K562 (cell line): ENCODE results near the gene FES. TPM values are rescaled to one million over a fixed set of nuclear protein-coding genes. Genes with fewer than 3 reads are reported as not detected.
A peak's percentile ranks its signal among the peaks of the same experiment; 100 is the strongest.

Experiments used
- ATF3 ChIP-seq, 2 experiments: fragments of 450-650 bp in 1 of 2; sonication (generic) in 1 of 2; formaldehyde crosslinking in 1 of 2; IDR thresholded peaks in 1 of 2; conservative IDR thresholded peaks in 1 of 2; 2 replicates each; pipeline versions ENCODE4 v1.6.1 to v1.8.1; 2016 to 2023; ENCODE audit warnings: mild to moderate bottlenecking in 2 of 2, moderate library complexity in 2 of 2, inconsistent platforms in 1 of 2, missing genetic modification reagents in 1 of 2
- CBFA2T3 ChIP-seq: fragments of 450-650 bp; IDR thresholded peaks from 2 replicates; pipeline ENCODE4 v1.6.1; 2017
- CHD4 ChIP-seq: fragments of 200-600 bp; sonication (generic); IDR thresholded peaks from 3 replicates; pipeline ENCODE4 v1.6.1; 2012; ENCODE audit warnings: low read depth, mild to moderate bottlenecking, mixed read lengths, low read length, inconsistent platforms; ENCODE audit not compliant: insufficient read depth, insufficient replicate concordance, poor library complexity, severe bottlenecking
- JUND ChIP-seq, 2 experiments: IDR thresholded peaks; 2 replicates in 1 of 2; 3 replicates in 1 of 2; pipeline ENCODE4 v1.6.1; 2011; ENCODE audit warnings: borderline replicate concordance in 2 of 2, low read depth in 2 of 2, low read length in 2 of 2, improper control_type of control experiment in 1 of 2, missing biosample characterization in 1 of 2, missing genetic modification characterization in 1 of 2, missing genetic modification reagents in 1 of 2
- MGA ChIP-seq: fragments of 450-650 bp; IDR thresholded peaks from 2 replicates; pipeline ENCODE4 v1.6.1; 2016; ENCODE audit warnings: mild to moderate bottlenecking, moderate library complexity
- RERE ChIP-seq: sonication (generic); formaldehyde crosslinking; IDR thresholded peaks from 2 replicates; pipeline ENCODE4 v1.8.0; 2023; ENCODE audit warnings: missing genetic modification reagents, mild to moderate bottlenecking, borderline replicate concordance
- polyA plus RNA-seq, 8 experiments: library from polyadenylated mRNA; depleted of rRNA in 4 of 8; stranded (reverse) in 5 of 8; unstranded in 3 of 8; fragments of >200 nt; fragmentation: Nextera tagmentation in 2 of 8; fragmentation: Illumina TruSeq in 1 of 8; extraction: Ambion mirVana in 2 of 8; extraction: Trizol in 1 of 8; gene quantifications; 2 replicates each; pipeline versions ENCODE4 v1.2.1 to v1.2.3, GENCODE V29; 2011 to 2014; ENCODE audit warnings: inconsistent platforms in 1 of 8, missing spikeins in 1 of 8
- total RNA-seq, 7 experiments: library from RNA; depleted of rRNA in 6 of 7; stranded (reverse); fragments of >200 nt in 6 of 7; fragmentation: Illumina TruSeq in 2 of 7; extraction: Trizol in 2 of 7; gene quantifications; 2 replicates each; pipeline versions ENCODE4 v1.2.1 to v1.2.3, GENCODE V29; 2011 to 2021; ENCODE audit warnings: low replicate concordance in 1 of 7

FES gene
- total and polyA plus RNA-seq, 9 of the 15 experiments (the other 6 are each of a cell fraction or from before 2014, with no cell fraction given): 0.38 to 2.6 (median 0.82) TPM

- TF ChIP-seq MGA: peak; percentile 68
- TF ChIP-seq CBFA2T3: no peak
- TF ChIP-seq RERE: no peak
- peak; percentile 63; the same call in 1 of the 2 replicates for TF ChIP-seq JUND (IDR thresholded peaks at IDR 0.05; ENCODE audit: borderline replicate concordance, low read depth, low read length)
- no peak; the same call in 2 of the 3 replicates for TF ChIP-seq JUND (tag; IDR thresholded peaks at IDR 0.05; ENCODE audit: borderline replicate concordance, low read depth, low read length)
- TF ChIP-seq ATF3 (IDR thresholded peaks at IDR 0.05): peak; percentile 72
- no peak for TF ChIP-seq ATF3 (CRISPR knock-in tag; conservative IDR thresholded peaks at IDR 0.05)
- TF ChIP-seq CHD4: no peak
Observed at GRCh38 chr15:90864507-90864906, 19.8 kb upstream of the FES start (continued).
